Hematopoietic multipotent progenitor cell (in vitro differentiated cells): Measurements from ENCODE around the gene FAR1. TPM values are rescaled to one million over a fixed set of nuclear protein-coding genes. Genes with fewer than 3 reads are reported as not detected.
"Not testable (repeated sequence)": the region's sequence is repeated elsewhere in the genome, so short reads cannot be mapped to it uniquely, and the experiment has no call there.

Source experiments
- DNase-seq, 3 donors: peaks; one replicate each; pipeline ENCODE4 v3.0.0-alpha.2; 2011 to 2015; ENCODE audit warnings: low read depth in 2 of 3, low spot score in 2 of 3
- total RNA-seq: library from RNA; depleted of rRNA; stranded (reverse); fragments of >200 nt; gene quantifications from one replicate; pipeline ENCODE4 v1.2.3, GENCODE V29; 2012

FAR1 gene
- total RNA-seq, 1 donor, result 23.2 TPM

- DNase-seq, result no peak
Measured at GRCh38 chr11:13702071-13702470, 33.6 kb downstream of the FAR1 start.

- no peak for DNase-seq
Measured at GRCh38 chr11:13705710-13706109, 37.2 kb downstream of the FAR1 start.

GRCh38 chr11:13713982-13714381, 45.5 kb downstream of the FAR1 start:
- DNase-seq, result no peak

GRCh38 chr11:13717331-13717730, 48.9 kb downstream of the FAR1 start:
- DNase-seq, result no peak

GRCh38 chr11:13718394-13718793, 49.9 kb downstream of the FAR1 start:
- no peak for DNase-seq

- no peak for DNase-seq
Measured at GRCh38 chr11:13720940-13721339, 52.5 kb downstream of the FAR1 start.

GRCh38 chr11:13721760-13722159, 53.3 kb downstream of the FAR1 start:
- DNase-seq, result no peak

- no peak for DNase-seq
Measured at GRCh38 chr11:13726456-13726855, 58.0 kb downstream of the FAR1 start.

- no peak for DNase-seq
Measured at GRCh38 chr11:13728076-13728475, 59.6 kb downstream of the FAR1 start.

GRCh38 chr11:13734530-13734929, 66.1 kb downstream of the FAR1 start:
- no peak for DNase-seq

- DNase-seq, result peak in 2 of 3 donors; percentile 22 to 28
Measured at GRCh38 chr11:13745165-13745564, 76.7 kb downstream of the FAR1 start.

- DNase-seq, result not testable (repeated sequence)
Measured at GRCh38 chr11:13753316-13753715, 84.8 kb downstream of the FAR1 start.

- no peak for DNase-seq
Measured at GRCh38 chr11:13759050-13759449, 90.6 kb downstream of the FAR1 start.

GRCh38 chr11:13760115-13760514, 91.6 kb downstream of the FAR1 start:
- DNase-seq, result no peak

GRCh38 chr11:13761250-13761649, 92.8 kb downstream of the FAR1 start:
- no peak for DNase-seq

GRCh38 chr11:13761716-13762115, 93.2 kb downstream of the FAR1 start:
- DNase-seq, result no peak

- DNase-seq, result no peak
Measured at GRCh38 chr11:13762718-13763117, 94.2 kb downstream of the FAR1 start.

GRCh38 chr11:13763341-13763740, 94.9 kb downstream of the FAR1 start:
- no peak for DNase-seq

- DNase-seq, result no peak
Measured at GRCh38 chr11:13765886-13766285, 97.4 kb downstream of the FAR1 start.

- DNase-seq, result peak in 2 of 3 donors; percentile 21 to 44
Measured at GRCh38 chr11:13767471-13767870, 99.0 kb downstream of the FAR1 start.

- DNase-seq, result no peak
Measured at GRCh38 chr11:13769188-13769587, 100.7 kb downstream of the FAR1 start.

GRCh38 chr11:13771151-13771550, 102.7 kb downstream of the FAR1 start:
- no peak for DNase-seq

GRCh38 chr11:13772223-13773046, 104.0 kb downstream of the FAR1 start:
- peak; percentile 43 to 89 (median 79) for DNase-seq
